Measurements from ENCODE around the gene WNK2.

GRCh38 chr9:93223260-93224180 is 39.6 kb downstream of the WNK2 start:
- no peak for TF ChIP-seq POLR2A (IDR thresholded peaks at IDR 0.05; ENCODE audit: low read length)
- no peak for TF ChIP-seq GATA1 (IDR thresholded peaks at IDR 0.05; ENCODE audit: low read depth, low read length)
